Measurements from ENCODE around the gene THNSL1.

- no peak for TF ChIP-seq GTF2F1 (IDR thresholded peaks at IDR 0.05; ENCODE audit: borderline replicate concordance, low read depth, low read length)
- no peak for TF ChIP-seq CTCF (IDR thresholded peaks at IDR 0.05; ENCODE audit: control extremely low read depth in 1 of 3, insufficient read depth in 1 of 3, low read depth in 1 of 3, low read length in 3 of 3)
- TF ChIP-seq SP1 (IDR thresholded peaks at IDR 0.05; ENCODE audit: low read depth, low read length), result no peak
- TF ChIP-seq POLR2A (IDR thresholded peaks at IDR 0.05; ENCODE audit: control extremely low read depth in 1 of 2, low read depth in 2 of 2, low read length in 2 of 2), result no peak
- no peak for TF ChIP-seq JUN (IDR thresholded peaks at IDR 0.05; ENCODE audit: low read depth, low read length)
- TF ChIP-seq RAD21 (IDR thresholded peaks at IDR 0.05 in 1 of 2, conservative IDR thresholded peaks at IDR 0.05 in 1 of 2; ENCODE audit: low read depth in 2 of 2, low read length in 2 of 2), result no peak
- TF ChIP-seq SUZ12 (IDR thresholded peaks at IDR 0.05; ENCODE audit: low read length), result no peak
- no peak for TF ChIP-seq CEBPB (IDR thresholded peaks at IDR 0.05; ENCODE audit: low read depth, low read length)
- no peak for TF ChIP-seq EZH2 (IDR thresholded peaks at IDR 0.05; ENCODE audit: low read depth, low read length, severe bottlenecking)
- no peak for TF ChIP-seq HDAC2 (IDR thresholded peaks at IDR 0.05; ENCODE audit: borderline replicate concordance in 1 of 2, low read depth in 2 of 2, low read length in 2 of 2)
- no peak for TF ChIP-seq POU5F1 (IDR thresholded peaks at IDR 0.05; ENCODE audit: low read depth, low read length)
Measured at GRCh38 chr10:25072786-25073185, 56.4 kb downstream of the THNSL1 start.
